K562 (cell line): ENCODE results near the gene TERC. TPM values are rescaled to one million over a fixed set of nuclear protein-coding genes. Genes with fewer than 3 reads are reported as not detected.
A peak's percentile ranks its signal among the peaks of the same experiment; 100 is the strongest.

Source experiments
- ADNP ChIP-seq: fragments of 200-800 bp; sonication (Bioruptor generic); IDR thresholded peaks from 2 replicates; pipeline ENCODE4 v1.6.1; 2016; ENCODE audit warnings: missing genetic modification characterization, missing compliant biosample characterization
- ARNT ChIP-seq, 2 experiments: fragments of 450-650 bp; IDR thresholded peaks; 2 replicates each; pipeline ENCODE4 v1.6.1; 2016; ENCODE audit warnings: mild to moderate bottlenecking in 1 of 2
- CBFB ChIP-seq: sonication (generic); formaldehyde crosslinking; IDR thresholded peaks from 2 replicates; pipeline ENCODE4 v1.4.0; 2020; ENCODE audit warnings: mild to moderate bottlenecking, missing genetic modification reagents
- FOXP1 ChIP-seq: sonication (generic); formaldehyde crosslinking; IDR thresholded peaks from 2 replicates; pipeline ENCODE4 v1.8.0; 2022; ENCODE audit warnings: mild to moderate bottlenecking, missing genetic modification reagents
- JUND ChIP-seq, 2 experiments: IDR thresholded peaks; 2 replicates in 1 of 2; 3 replicates in 1 of 2; pipeline ENCODE4 v1.6.1; 2011; ENCODE audit warnings: borderline replicate concordance in 2 of 2, low read depth in 2 of 2, low read length in 2 of 2, improper control_type of control experiment in 1 of 2, missing biosample characterization in 1 of 2, missing genetic modification characterization in 1 of 2, missing genetic modification reagents in 1 of 2
- MAFK ChIP-seq: IDR thresholded peaks from 2 replicates; pipeline ENCODE4 v1.6.1; 2011; ENCODE audit warnings: low read length, improper control_type of control experiment
- MNT ChIP-seq, 2 experiments: fragments of 450-650 bp; conservative IDR thresholded peaks; 2 replicates each; pipeline ENCODE4 v1.6.1; 2017; ENCODE audit warnings: mild to moderate bottlenecking in 2 of 2, moderate library complexity in 2 of 2
- MYNN ChIP-seq, 2 experiments: sonication (generic); formaldehyde crosslinking in 1 of 2; IDR thresholded peaks; 2 replicates each; pipeline versions ENCODE4 v1.5.0 to v1.6.1; 2016 to 2020; ENCODE audit warnings: antibody characterized with exemption in 1 of 2, missing genetic modification reagents in 1 of 2
- NR1H2 ChIP-seq: sonication (generic); formaldehyde crosslinking; IDR thresholded peaks from 2 replicates; pipeline ENCODE4 v1.4.0; 2020; ENCODE audit warnings: mild to moderate bottlenecking, missing genetic modification reagents
- NR2C2 ChIP-seq, 2 experiments: fragments of 200-800 bp in 1 of 2; sonication (Bioruptor generic) in 1 of 2; sonication (generic) in 1 of 2; formaldehyde crosslinking in 1 of 2; IDR thresholded peaks; 2 replicates each; pipeline versions ENCODE4 v1.6.1 to v1.8.0; 2016 to 2022; ENCODE audit warnings: mild to moderate bottlenecking in 1 of 2, missing compliant biosample characterization in 1 of 2, missing genetic modification characterization in 1 of 2, missing genetic modification reagents in 1 of 2
- OTX1 ChIP-seq: fragments of 450-650 bp; formaldehyde crosslinking; IDR thresholded peaks from 2 replicates; pipeline ENCODE4 v1.4.0; 2022; ENCODE audit warnings: mild to moderate bottlenecking
- RBM17 ChIP-seq: fragments of 200-400 bp; formaldehyde crosslinking; IDR thresholded peaks from 2 replicates; pipeline ENCODE4 v1.6.1; 2017; ENCODE audit warnings: low read depth, mild to moderate bottlenecking, low read length, borderline replicate concordance
- SMARCA5 ChIP-seq: fragments of 450-650 bp; IDR thresholded peaks from 2 replicates; pipeline ENCODE4 v1.6.1; 2016
- ZKSCAN8 ChIP-seq: fragments of 200-800 bp; sonication (Bioruptor generic); IDR thresholded peaks from 2 replicates; pipeline ENCODE4 v1.6.1; 2016; ENCODE audit warnings: missing genetic modification characterization, missing compliant biosample characterization
- polyA plus RNA-seq, 8 experiments: library from polyadenylated mRNA; depleted of rRNA in 4 of 8; stranded (reverse) in 5 of 8; unstranded in 3 of 8; fragments of >200 nt; fragmentation: Nextera tagmentation in 2 of 8; fragmentation: Illumina TruSeq in 1 of 8; extraction: Ambion mirVana in 2 of 8; extraction: Trizol in 1 of 8; gene quantifications; 2 replicates each; pipeline versions ENCODE4 v1.2.1 to v1.2.3, GENCODE V29; 2011 to 2014; ENCODE audit warnings: inconsistent platforms in 1 of 8, missing spikeins in 1 of 8
- total RNA-seq, 7 experiments: library from RNA; depleted of rRNA in 6 of 7; stranded (reverse); fragments of >200 nt in 6 of 7; fragmentation: Illumina TruSeq in 2 of 7; extraction: Trizol in 2 of 7; gene quantifications; 2 replicates each; pipeline versions ENCODE4 v1.2.1 to v1.2.3, GENCODE V29; 2011 to 2021; ENCODE audit warnings: low replicate concordance in 1 of 7
- TF ChIP-seq, protein P1 (sequence below), 2 experiments: fragments of 450-650 bp; IDR thresholded peaks; 2 replicates each; pipeline ENCODE4 v1.6.1; 2016; ENCODE audit warnings: mild to moderate bottlenecking in 2 of 2, borderline replicate concordance in 1 of 2, low read depth in 1 of 2, moderate library complexity in 1 of 2

TERC gene
- total and polyA plus RNA-seq, 9 of the 15 experiments (the other 6 are each of a cell fraction or from before 2014, with no cell fraction given), result 0.77 to 234 (median 27.9) TPM; not detected in 3

GRCh38 chr3:169772305-169772896, 7.5 kb upstream of the TERC start (continued):
- TF ChIP-seq MYNN (IDR thresholded peaks at IDR 0.05), result no peak
- TF ChIP-seq MYNN (CRISPR knock-in tag; IDR thresholded peaks at IDR 0.05), result no peak
- TF ChIP-seq ARNT (IDR thresholded peaks at IDR 0.05), result peak in 1 of 2 experiments; percentile 57; a peak in 1 of 4 replicates
- peak; percentile 28; the same call in 1 of the 2 replicates for TF ChIP-seq ADNP
- no peak for TF ChIP-seq CBFB
- no peak for TF ChIP-seq NR2C2 (CRISPR knock-in tag; IDR thresholded peaks at IDR 0.05)
- TF ChIP-seq NR2C2 (tag; IDR thresholded peaks at IDR 0.05), result 0 out of 2 replicates have a peak, but pooled peaks have one; percentile 32
- no peak for TF ChIP-seq MAFK
- TF ChIP-seq SMARCA5, result peak; percentile 60; the same call in 1 of the 2 replicates
- TF ChIP-seq FOXP1, result no peak
- 0 out of 2 replicates have a peak, but pooled peaks have one; percentile 26 for TF ChIP-seq NR1H2 (CRISPR knock-in tag)
- peak; percentile 16; the same call in 1 of the 2 replicates for TF ChIP-seq JUND (IDR thresholded peaks at IDR 0.05; ENCODE audit: borderline replicate concordance, low read depth, low read length)
- no peak for TF ChIP-seq JUND (tag; IDR thresholded peaks at IDR 0.05; ENCODE audit: borderline replicate concordance, low read depth, low read length)
- no peak for TF ChIP-seq RBM17
- no peak for TF ChIP-seq OTX1 (CRISPR knock-in tag)
- 0 out of 2 replicates have a peak, but pooled peaks have one; percentile 5 for TF ChIP-seq ZKSCAN8 (CRISPR knock-in tag)
- TF ChIP-seq, protein P1, sequence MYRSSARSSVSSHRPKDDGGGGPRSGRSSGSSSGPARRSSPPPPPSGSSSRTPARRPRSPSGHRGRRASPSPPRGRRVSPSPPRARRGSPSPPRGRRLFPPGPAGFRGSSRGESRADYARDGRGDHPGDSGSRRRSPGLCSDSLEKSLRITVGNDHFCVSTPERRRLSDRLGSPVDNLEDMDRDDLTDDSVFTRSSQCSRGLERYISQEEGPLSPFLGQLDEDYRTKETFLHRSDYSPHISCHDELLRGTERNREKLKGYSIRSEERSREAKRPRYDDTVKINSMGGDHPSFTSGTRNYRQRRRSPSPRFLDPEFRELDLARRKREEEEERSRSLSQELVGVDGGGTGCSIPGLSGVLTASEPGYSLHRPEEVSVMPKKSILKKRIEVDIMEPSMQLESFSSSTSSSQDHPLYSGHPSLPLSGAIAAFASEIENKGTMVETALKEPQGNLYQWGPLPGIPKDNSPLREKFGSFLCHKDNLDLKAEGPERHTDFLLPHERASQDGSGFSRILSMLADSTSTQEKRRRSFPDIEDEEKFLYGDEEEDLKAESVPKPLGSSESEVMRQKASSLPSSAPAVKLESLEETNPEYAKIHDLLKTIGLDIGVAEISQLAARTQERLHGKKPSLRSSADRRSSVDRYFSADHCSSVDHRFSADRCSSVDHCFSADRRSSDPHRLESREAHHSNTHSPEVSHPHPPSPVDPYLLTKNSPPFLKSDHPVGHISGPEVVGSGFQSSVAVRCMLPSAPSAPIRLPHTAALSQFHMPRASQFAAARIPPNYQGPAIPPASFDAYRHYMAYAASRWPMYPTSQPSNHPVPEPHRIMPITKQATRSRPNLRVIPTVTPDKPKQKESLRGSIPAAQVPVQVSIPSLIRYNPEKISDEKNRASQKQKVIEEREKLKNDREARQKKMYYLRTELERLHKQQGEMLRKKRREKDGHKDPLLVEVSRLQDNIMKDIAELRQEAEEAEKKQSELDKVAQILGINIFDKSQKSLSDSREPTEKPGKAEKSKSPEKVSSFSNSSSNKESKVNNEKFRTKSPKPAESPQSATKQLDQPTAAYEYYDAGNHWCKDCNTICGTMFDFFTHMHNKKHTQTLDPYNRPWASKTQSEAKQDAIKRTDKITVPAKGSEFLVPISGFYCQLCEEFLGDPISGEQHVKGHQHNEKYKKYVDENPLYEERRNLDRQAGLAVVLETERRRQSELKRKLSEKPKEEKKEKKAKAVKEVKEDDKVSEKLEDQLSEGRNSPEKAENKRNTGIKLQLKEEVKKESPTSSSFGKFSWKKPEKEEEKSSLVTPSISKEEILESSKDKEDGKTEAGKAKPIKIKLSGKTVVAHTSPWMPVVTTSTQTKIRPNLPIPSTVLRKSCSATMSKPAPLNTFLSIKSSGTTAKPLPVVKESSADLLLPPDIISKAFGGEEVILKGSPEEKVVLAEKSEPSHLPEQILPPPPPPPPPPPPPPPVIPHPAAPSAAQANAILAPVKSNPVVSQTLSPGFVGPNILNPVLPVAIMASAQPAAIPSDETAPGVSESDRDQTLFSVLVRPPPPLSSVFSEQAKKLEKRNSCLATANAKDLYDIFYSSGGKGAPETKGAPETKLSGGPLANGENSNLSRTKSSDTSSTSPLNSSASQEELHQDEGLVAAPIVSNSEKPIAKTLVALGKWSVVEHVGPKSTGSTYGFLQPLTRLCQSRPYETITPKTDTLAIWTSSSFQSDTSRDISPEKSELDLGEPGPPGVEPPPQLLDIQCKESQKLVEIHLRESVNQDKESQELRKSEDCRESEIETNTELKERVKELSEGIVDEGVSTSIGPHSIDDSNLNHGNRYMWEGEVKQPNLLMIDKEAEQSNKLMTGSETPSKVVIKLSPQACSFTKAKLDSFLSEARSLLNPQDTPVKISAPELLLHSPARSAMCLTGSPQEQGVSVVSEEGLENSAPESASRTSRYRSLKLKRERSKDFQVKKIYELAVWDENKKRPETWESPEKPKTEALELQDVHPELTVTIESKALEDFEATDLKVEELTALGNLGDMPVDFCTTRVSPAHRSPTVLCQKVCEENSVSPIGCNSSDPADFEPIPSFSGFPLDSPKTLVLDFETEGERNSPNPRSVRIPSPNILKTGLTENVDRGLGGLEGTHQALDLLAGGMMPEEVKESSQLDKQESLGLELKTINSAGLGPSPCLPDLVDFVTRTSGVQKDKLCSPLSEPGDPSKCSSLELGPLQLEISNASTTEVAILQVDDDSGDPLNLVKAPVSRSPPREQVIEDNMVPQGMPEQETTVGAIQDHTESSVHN (IDR thresholded peaks at IDR 0.05; ENCODE audit: borderline replicate concordance in 1 of 2, low read depth in 1 of 2), result peak in 1 of 2 experiments; percentile 29; a peak in 1 of 4 replicates
- peak; percentile 70 to 75; a peak in 3 of 4 replicates for TF ChIP-seq MNT (conservative IDR thresholded peaks at IDR 0.05)
